Lower lobe of right lung (tissue), 2 donors: ENCODE data around the gene FAU. TPM values are rescaled to one million over a fixed set of nuclear protein-coding genes. Genes with fewer than 3 reads are reported as not detected.

Experiments used
- ATAC-seq, 2 donors: fragments of 200-7000 bp; cut with Tn5 transposase; one replicate each; pipeline ENCODE4 v1.9.1; 2020 to 2022; ENCODE audit warnings: mild to moderate bottlenecking in 2 of 2, moderate library complexity in 2 of 2
- DNase-seq: peaks from one replicate; pipeline ENCODE4 v3.0.0-alpha.2; 2020
- H3K27ac ChIP-seq: fragments of 200-600 bp; one replicate; pipeline ENCODE4 v1.8.0; 2022
- H3K27me3 ChIP-seq: fragments of 200-600 bp; one replicate; pipeline ENCODE4 v1.8.0; 2022; ENCODE audit warnings: low read depth
- H3K36me3 ChIP-seq: fragments of 200-600 bp; one replicate; pipeline ENCODE4 v1.8.0; 2022; ENCODE audit warnings: mild to moderate bottlenecking
- H3K4me1 ChIP-seq: fragments of 200-600 bp; one replicate; pipeline ENCODE4 v1.8.0; 2022
- H3K4me3 ChIP-seq: fragments of 200-600 bp; one replicate; pipeline ENCODE4 v1.8.0; 2022; ENCODE audit warnings: mild to moderate bottlenecking
- H3K9me3 ChIP-seq: fragments of 200-600 bp; one replicate; pipeline ENCODE4 v1.8.0; 2022
- intact Hi-C: fragments of 100-400 bp; cut with DNase I; formaldehyde crosslinking; loops from one replicate; pipeline ENCODE4 v1.11.0; 2022
- total RNA-seq: library from RNA; stranded (reverse); fragmentation: NEBNext Ultra II Directional; extraction: Animal tissue kit (Norgen Biotek cat#: 25700); gene quantifications from one replicate; pipeline ENCODE4 v1.2.1, GENCODE V29; 2021
- TF ChIP-seq, protein P1 (sequence below): fragments of 200-600 bp; IDR thresholded peaks from one replicate; pipeline ENCODE4 v1.8.0; 2022; ENCODE audit warnings: antibody characterized with exemption, mild to moderate bottlenecking
- donor health status: DM: no; HTN: yes; CAD: no; lungs with severe emphysema.

FAU gene
- total RNA-seq, 1 donor from 2014 or later: 766 TPM

DNA sequence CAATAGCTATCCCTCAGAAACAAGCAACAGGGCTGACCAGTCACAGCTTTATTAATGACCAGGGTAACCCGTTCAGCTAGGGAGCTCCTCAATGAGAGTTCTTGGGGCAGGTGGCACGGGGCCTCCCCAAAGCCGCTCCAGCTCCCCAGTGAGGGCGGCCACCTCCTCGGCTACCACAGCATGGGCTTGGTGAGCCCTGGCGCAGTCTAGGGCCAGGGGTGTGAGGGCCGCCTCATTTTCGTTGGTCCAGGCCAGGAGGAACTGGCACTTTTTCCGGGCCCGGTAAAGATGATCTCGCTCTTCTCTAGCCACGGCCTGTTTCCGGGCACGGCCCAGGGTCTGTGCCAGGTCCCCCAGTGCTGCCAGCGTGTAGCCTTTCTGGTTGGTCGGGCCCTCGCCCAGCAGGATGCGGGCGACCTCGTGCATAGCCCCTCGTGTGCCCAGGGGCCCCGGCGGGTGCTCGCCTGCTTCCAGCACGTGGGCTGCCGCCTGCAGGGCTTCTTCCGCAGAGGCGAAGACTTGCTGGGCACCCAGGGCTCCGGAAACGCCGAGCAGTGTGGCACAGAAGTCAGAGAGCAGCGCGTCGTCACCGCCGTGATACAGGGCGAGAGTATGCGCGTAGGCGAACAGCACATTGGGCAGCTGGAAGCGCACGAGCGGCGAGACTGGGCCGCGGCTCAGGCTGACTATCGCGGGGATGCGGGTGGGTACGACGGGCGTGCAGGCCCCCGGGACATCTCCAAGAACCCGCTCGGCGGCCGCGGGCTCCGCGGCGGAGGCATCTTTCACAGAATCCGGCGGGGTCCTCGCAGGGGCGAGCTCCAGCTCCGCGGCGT is 5.3 kb downstream of the FAU start:
- TF ChIP-seq, protein P1, sequence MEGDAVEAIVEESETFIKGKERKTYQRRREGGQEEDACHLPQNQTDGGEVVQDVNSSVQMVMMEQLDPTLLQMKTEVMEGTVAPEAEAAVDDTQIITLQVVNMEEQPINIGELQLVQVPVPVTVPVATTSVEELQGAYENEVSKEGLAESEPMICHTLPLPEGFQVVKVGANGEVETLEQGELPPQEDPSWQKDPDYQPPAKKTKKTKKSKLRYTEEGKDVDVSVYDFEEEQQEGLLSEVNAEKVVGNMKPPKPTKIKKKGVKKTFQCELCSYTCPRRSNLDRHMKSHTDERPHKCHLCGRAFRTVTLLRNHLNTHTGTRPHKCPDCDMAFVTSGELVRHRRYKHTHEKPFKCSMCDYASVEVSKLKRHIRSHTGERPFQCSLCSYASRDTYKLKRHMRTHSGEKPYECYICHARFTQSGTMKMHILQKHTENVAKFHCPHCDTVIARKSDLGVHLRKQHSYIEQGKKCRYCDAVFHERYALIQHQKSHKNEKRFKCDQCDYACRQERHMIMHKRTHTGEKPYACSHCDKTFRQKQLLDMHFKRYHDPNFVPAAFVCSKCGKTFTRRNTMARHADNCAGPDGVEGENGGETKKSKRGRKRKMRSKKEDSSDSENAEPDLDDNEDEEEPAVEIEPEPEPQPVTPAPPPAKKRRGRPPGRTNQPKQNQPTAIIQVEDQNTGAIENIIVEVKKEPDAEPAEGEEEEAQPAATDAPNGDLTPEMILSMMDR: no peak
- peaks cover 53% of the 10 kb centered on the region for H3K4me1 ChIP-seq
- no peaks in the 10 kb centered on the region for H3K27me3 ChIP-seq
- peak overlapping the region; percentile 94 for H3K4me3 ChIP-seq
- ATAC-seq (peak; percentile 13 to 14), DNase-seq (peak; percentile 65)
- peak overlapping the region; percentile 91 for H3K27ac ChIP-seq
- H3K36me3 ChIP-seq: peaks cover 50% of the 10 kb centered on the region
- no peaks in the 10 kb centered on the region for H3K9me3 ChIP-seq
- intact Hi-C loops: no loop called here

DNA sequence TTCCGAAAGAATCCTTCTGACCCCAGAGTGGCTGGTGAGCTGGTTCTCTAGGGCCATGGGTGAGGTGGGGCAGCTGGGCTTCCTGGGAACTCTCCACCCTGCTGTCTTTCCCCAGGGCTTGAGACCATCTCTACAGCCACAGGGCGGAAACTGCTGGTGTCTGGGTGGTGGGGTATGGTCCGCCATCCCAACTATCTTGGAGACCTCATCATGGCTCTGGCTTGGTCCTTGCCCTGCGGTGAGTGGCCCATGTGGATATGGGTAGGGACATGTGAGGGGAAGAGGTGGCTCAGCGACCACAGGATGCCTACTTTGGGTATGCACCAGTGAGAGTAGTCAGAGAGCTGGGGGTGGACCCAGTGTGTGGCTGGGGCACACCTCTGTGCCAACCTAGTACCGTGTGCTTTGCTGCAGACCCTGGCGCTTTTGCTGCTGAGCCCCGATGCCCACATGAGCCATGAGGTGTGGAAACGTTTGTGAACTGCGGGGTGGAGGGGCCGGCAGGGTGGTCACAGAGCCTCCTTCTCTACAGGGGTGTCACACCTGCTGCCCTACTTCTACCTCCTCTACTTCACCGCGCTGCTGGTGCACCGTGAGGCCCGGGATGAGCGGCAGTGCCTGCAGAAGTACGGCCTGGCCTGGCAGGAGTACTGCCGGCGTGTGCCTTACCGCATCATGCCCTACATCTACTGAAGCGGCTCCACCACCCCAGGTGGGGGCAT is 6.4 kb downstream of the FAU start:
- Histone ChIP-seq H3K4me1 (peaks cover 53% of the 10 kb centered on the region), H3K27me3 (no peaks in the 10 kb centered on the region), H3K4me3 (no peak overlapping the region), H3K36me3 (peaks cover 43% of the 10 kb centered on the region), H3K9me3 (no peaks in the 10 kb centered on the region), H3K27ac (no peak overlapping the region)
- TF ChIP-seq, protein P1: no peak
- no peak for ATAC-seq
- no peak for DNase-seq
- intact Hi-C loops: no loop called here

- H3K4me1 ChIP-seq: peaks cover 50% of the 10 kb centered on the region
- no peak overlapping the region for H3K27ac ChIP-seq
- DNase-seq (no peak), ATAC-seq (no peak)
- H3K9me3 ChIP-seq: no peaks in the 10 kb centered on the region
- TF ChIP-seq, protein P1: no peak
- no peaks in the 10 kb centered on the region for H3K27me3 ChIP-seq
- intact Hi-C loops: no loop called here
- H3K36me3 ChIP-seq: peaks cover 39% of the 10 kb centered on the region
- H3K4me3 ChIP-seq: no peak overlapping the region
Measured at GRCh38 chr11:65114538-65115171, 7.3 kb downstream of the FAU start.

GRCh38 chr11:65113839-65114238 is 8.1 kb downstream of the FAU start:
- no peak for DNase-seq
- ATAC-seq: no peak
- H3K36me3 ChIP-seq: peaks cover 39% of the 10 kb centered on the region
- H3K9me3 ChIP-seq: no peaks in the 10 kb centered on the region
- H3K27ac ChIP-seq: peak overlapping the region; percentile 74
- peaks cover 50% of the 10 kb centered on the region for H3K4me1 ChIP-seq
- TF ChIP-seq, protein P1: no peak
- intact Hi-C loops: no loop called here
- H3K27me3 ChIP-seq: no peaks in the 10 kb centered on the region
- no peak overlapping the region for H3K4me3 ChIP-seq

DNA sequence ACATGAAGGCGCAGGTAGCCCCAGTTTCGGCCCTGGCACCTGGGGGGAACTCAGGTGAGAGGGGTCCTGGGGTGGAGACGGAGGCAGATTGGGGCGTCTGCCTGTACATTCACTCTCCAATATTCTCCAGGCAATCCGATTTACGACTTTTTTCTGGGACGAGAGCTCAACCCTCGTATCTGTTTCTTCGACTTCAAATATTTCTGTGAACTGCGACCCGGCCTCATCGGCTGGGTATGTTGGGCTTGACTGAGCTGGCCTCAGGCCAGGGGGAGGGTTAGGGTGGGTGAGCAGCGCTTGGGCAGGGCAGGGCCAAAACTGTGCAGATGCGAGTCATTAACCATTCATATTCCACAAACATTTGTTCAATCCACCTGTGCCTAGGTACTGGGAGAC is 8.6 kb downstream of the FAU start:
- Histone ChIP-seq H3K4me3 (peak overlapping the region; percentile 60), H3K36me3 (peaks cover 39% of the 10 kb centered on the region), H3K9me3 (no peaks in the 10 kb centered on the region), H3K4me1 (peaks cover 50% of the 10 kb centered on the region), H3K27me3 (no peaks in the 10 kb centered on the region), H3K27ac (peak overlapping the region; percentile 74)
- no peak for ATAC-seq
- DNase-seq: no peak
- intact Hi-C loops: no loop called here
- TF ChIP-seq, protein P1: no peak
